ENCODE results near the gene DDX31. TPM values are rescaled to one million over a fixed set of nuclear protein-coding genes. Genes with fewer than 3 reads are reported as not detected.

DDX31 gene
- total RNA-seq, 4 donors from 2014 or later = 27.6 to 38.7 (median 31.8) TPM

GRCh38 chr9:132606066-132606465, 63.7 kb downstream of the DDX31 start:
- 83 to 86% methylated on average over 6 of the region's 6 CpGs for WGBS, 2 donors
- no peaks in the 10 kb centered on the region for H3K27me3 ChIP-seq

GRCh38 chr9:132605387-132605786, 64.4 kb downstream of the DDX31 start:
- no peaks in the 10 kb centered on the region for H3K27me3 ChIP-seq
- 94% methylated on average over 6 of the region's 6 CpGs for WGBS, 2 donors

More at GRCh38 chr9:132606066-132606465, 63.7 kb downstream of the DDX31 start:
- H3K9me3 ChIP-seq = no peaks in the 10 kb centered on the region
- H3K4me1 ChIP-seq = no peaks in the 10 kb centered on the region
- peaks cover 2 to 100% (median 17%) of the 10 kb centered on the region in 3 donors for H3K36me3 ChIP-seq
- DNase-seq (ENCODE audit: low spot score in 2 of 2) = no peak
- no peak for TF ChIP-seq EP300 (IDR thresholded peaks at IDR 0.05)
- TF ChIP-seq POLR2A (IDR thresholded peaks at IDR 0.05) = no peak
- H3K4me3 ChIP-seq = no peak overlapping the region
- no peak overlapping the region for H3K27ac ChIP-seq

DNA sequence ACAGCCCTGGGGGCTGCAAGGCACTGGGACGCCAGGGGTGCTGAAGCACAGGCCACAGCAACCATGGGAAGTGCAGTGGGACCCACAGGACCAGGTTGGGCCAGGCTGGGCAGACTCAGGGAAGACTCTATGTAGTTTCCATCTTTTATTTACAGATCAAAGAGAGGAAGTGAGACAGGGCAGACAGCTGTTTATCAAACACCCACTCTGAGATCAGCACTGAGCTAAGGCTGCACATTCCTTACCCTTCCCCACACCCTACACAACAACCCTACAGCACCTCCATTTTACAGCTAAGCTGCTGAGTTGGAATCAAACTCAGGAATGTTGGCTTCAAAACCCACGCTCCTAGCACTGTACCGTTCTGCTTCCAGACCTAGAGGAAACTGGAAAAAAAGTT, 67.6 kb downstream of the DDX31 start:
- no peak overlapping the region for H3K27ac ChIP-seq
- no peak for DNase-seq (ENCODE audit: low spot score in 2 of 2)
- TF ChIP-seq CTCF (IDR thresholded peaks at IDR 0.05) (no peak), EP300 (IDR thresholded peaks at IDR 0.05) (no peak), POLR2A (IDR thresholded peaks at IDR 0.05) (no peak)
- H3K36me3 ChIP-seq = peaks cover 0 to 100% (median 0%) of the 10 kb centered on the region in 3 donors
- no peaks in the 10 kb centered on the region for H3K27me3 ChIP-seq
- H3K4me3 ChIP-seq = no peak overlapping the region
- WGBS, 2 donors = 61 to 78% methylated on average over 3 of the region's 3 CpGs
- H3K9me3 ChIP-seq = no peaks in the 10 kb centered on the region
- no peaks in the 10 kb centered on the region for H3K4me1 ChIP-seq

More at GRCh38 chr9:132605387-132605786, 64.4 kb downstream of the DDX31 start:
- H3K9me3 ChIP-seq = no peaks in the 10 kb centered on the region
- DNase-seq (ENCODE audit: low spot score in 2 of 2) = no peak
- no peaks in the 10 kb centered on the region for H3K4me1 ChIP-seq
- H3K4me3 ChIP-seq = no peak overlapping the region
- no peak overlapping the region for H3K27ac ChIP-seq
- peaks cover 0 to 100% (median 17%) of the 10 kb centered on the region in 3 donors for H3K36me3 ChIP-seq
- TF ChIP-seq POLR2A (IDR thresholded peaks at IDR 0.05) = no peak

GRCh38 chr9:132600326-132600984, 69.3 kb downstream of the DDX31 start:
- peaks cover 0 to 5% of the 10 kb centered on the region in 2 donors for H3K27me3 ChIP-seq
- H3K9me3 ChIP-seq = no peaks in the 10 kb centered on the region
- TF ChIP-seq CTCF (IDR thresholded peaks at IDR 0.05) (no peak), POLR2A (IDR thresholded peaks at IDR 0.05) (no peak), EP300 (IDR thresholded peaks at IDR 0.05) (no peak)
- WGBS, 2 donors = 92 to 98% methylated on average over 12 of the region's 12 CpGs
- no peak overlapping the region for H3K4me3 ChIP-seq
- H3K36me3 ChIP-seq = peaks cover 0 to 99% (median 0%) of the 10 kb centered on the region in 3 donors
- no peaks in the 10 kb centered on the region for H3K4me1 ChIP-seq
- DNase-seq (ENCODE audit: low spot score in 2 of 2) = no peak
- H3K27ac ChIP-seq = no peak overlapping the region

- no peak for TF ChIP-seq POLR2A (IDR thresholded peaks at IDR 0.05)
- TF ChIP-seq CTCF (IDR thresholded peaks at IDR 0.05) = no peak
- no peak for TF ChIP-seq EP300 (IDR thresholded peaks at IDR 0.05)
- H3K36me3 ChIP-seq = peaks cover 0 to 94% (median 8%) of the 10 kb centered on the region in 3 donors
These were observed 72.6 kb downstream of the DDX31 start for GRCh38 chr9:132597073-132597775.

DNA sequence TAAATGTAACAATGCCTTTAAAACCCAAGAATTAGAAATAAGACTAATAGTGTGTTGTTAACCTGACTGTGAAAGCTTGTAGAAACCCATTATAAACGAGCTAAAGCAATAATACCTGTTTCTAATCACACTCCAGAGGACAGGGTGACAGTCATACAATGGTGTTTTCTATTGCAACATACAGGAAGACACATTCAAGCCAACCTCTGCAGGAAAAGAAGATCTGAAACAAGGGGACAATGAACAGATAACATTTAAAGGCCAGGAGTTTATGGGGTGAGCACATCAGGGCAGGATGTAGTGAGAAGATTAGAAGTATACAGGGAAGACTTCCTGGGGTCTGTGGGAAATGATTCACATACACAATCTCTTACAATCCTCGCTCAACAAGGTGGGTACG, 73.6 kb downstream of the DDX31 start:
- TF ChIP-seq CTCF (IDR thresholded peaks at IDR 0.05) (no peak), EP300 (IDR thresholded peaks at IDR 0.05) (no peak), POLR2A (IDR thresholded peaks at IDR 0.05) (no peak)
- DNase-seq (ENCODE audit: low spot score in 2 of 2) = no peak
- peaks cover 0 to 86% (median 8%) of the 10 kb centered on the region in 3 donors for H3K36me3 ChIP-seq
- H3K4me1 ChIP-seq = peaks cover 0 to under 1% (median 0%) of the 10 kb centered on the region in 4 donors
- no peak overlapping the region for H3K4me3 ChIP-seq
- H3K27ac ChIP-seq = no peak overlapping the region
- H3K27me3 ChIP-seq = peaks cover 0 to 17% of the 10 kb centered on the region in 2 donors
- no peaks in the 10 kb centered on the region for H3K9me3 ChIP-seq
- WGBS, 2 donors = 72 to 74% methylated on average over 3 of the region's 3 CpGs

More at GRCh38 chr9:132597073-132597775, 72.6 kb downstream of the DDX31 start:
- DNase-seq (ENCODE audit: low spot score in 2 of 2) = no peak
- H3K27me3 ChIP-seq = peaks cover 0 to 8% of the 10 kb centered on the region in 2 donors
- H3K27ac ChIP-seq = no peak overlapping the region
- 91 to 92% methylated on average over 12 to 16 of the region's 16 CpGs for WGBS, 2 donors
- no peaks in the 10 kb centered on the region for H3K9me3 ChIP-seq
- no peak overlapping the region for H3K4me3 ChIP-seq
- H3K4me1 ChIP-seq = no peaks in the 10 kb centered on the region
